Suprapubic skin (tissue), 4 donors: ENCODE results near the gene COX7A1. TPM values are rescaled to one million over a fixed set of nuclear protein-coding genes. Genes with fewer than 3 reads are reported as not detected.

Experiments used
- DNase-seq, 2 donors: peaks; one replicate each; pipeline ENCODE4 v3.0.0-alpha.2; 2019; ENCODE audit warnings: low spot score in 2 of 2
- H3K27ac ChIP-seq: fragments of 200-600 bp; sonication (generic); one replicate; pipeline ENCODE4 v1.5.1; 2019
- H3K27me3 ChIP-seq: fragments of 200-600 bp; sonication (generic); one replicate; pipeline ENCODE4 v1.5.1; 2019
- H3K36me3 ChIP-seq: fragments of 200-600 bp; sonication (generic); one replicate; pipeline ENCODE4 v1.5.1; 2019
- H3K4me1 ChIP-seq: fragments of 200-600 bp; sonication (generic); one replicate; pipeline ENCODE4 v1.5.1; 2019
- H3K4me3 ChIP-seq: fragments of 200-600 bp; sonication (generic); one replicate; pipeline ENCODE4 v1.5.1; 2019; ENCODE audit warnings: mild to moderate bottlenecking
- H3K9me3 ChIP-seq: fragments of 200-600 bp; sonication (generic); one replicate; pipeline ENCODE4 v1.5.1; 2019
- EP300 ChIP-seq: sonication (generic); formaldehyde crosslinking; IDR thresholded peaks from one replicate; pipeline ENCODE4 v1.6.1; 2017; ENCODE audit warnings: antibody characterized with exemption
- POLR2A ChIP-seq, 2 donors: fragments of 450-650 bp; IDR thresholded peaks; one replicate each; pipeline ENCODE4 v1.6.1; 2017; ENCODE audit warnings: antibody characterized with exemption in 2 of 2, mild to moderate bottlenecking in 2 of 2, moderate library complexity in 2 of 2
- POLR2AphosphoS5 ChIP-seq, 3 donors: sonication (generic); formaldehyde crosslinking; IDR thresholded peaks; one replicate each; pipeline ENCODE4 v1.6.1; 2017; ENCODE audit warnings: antibody characterized with exemption in 3 of 3
- WGBS: methylation state at CpG from one replicate; pipeline ENCODE4 v1.1.5; 2018; 5-methylcytosine and 5-hydroxymethylcytosine counted together
- total RNA-seq, 4 donors: library from RNA; depleted of rRNA; stranded (reverse); fragments of >200 nt; gene quantifications; one replicate each; pipeline ENCODE4 v1.1.0, GENCODE V29; 2016
- TF ChIP-seq, protein P1 (sequence below), 2 donors: fragments of 200-600 bp in 1 of 2; fragments of 450-650 bp in 1 of 2; sonication (generic) in 1 of 2; IDR thresholded peaks; one replicate each; pipeline ENCODE4 v1.5.1; 2016 to 2019; ENCODE audit warnings: antibody characterized with exemption in 2 of 2, mild to moderate bottlenecking in 1 of 2, moderate library complexity in 1 of 2

COX7A1 gene
- total RNA-seq, 4 donors from 2014 or later, result 5.6 to 17.1 (median 11.4) TPM

GRCh38 chr19:36116344-36116637, 36.0 kb downstream of the COX7A1 start:
- DNase-seq, result no peak
- Histone ChIP-seq H3K4me3 (peak overlapping the region; percentile 80), H3K27me3 (no peaks in the 10 kb centered on the region), H3K4me1 (peaks cover 38% of the 10 kb centered on the region), H3K9me3 (no peaks in the 10 kb centered on the region), H3K27ac (no peak overlapping the region), H3K36me3 (peaks cover 41% of the 10 kb centered on the region)
- no peak for TF ChIP-seq POLR2AphosphoS5 (IDR thresholded peaks at IDR 0.05)
- TF ChIP-seq, protein P1, sequence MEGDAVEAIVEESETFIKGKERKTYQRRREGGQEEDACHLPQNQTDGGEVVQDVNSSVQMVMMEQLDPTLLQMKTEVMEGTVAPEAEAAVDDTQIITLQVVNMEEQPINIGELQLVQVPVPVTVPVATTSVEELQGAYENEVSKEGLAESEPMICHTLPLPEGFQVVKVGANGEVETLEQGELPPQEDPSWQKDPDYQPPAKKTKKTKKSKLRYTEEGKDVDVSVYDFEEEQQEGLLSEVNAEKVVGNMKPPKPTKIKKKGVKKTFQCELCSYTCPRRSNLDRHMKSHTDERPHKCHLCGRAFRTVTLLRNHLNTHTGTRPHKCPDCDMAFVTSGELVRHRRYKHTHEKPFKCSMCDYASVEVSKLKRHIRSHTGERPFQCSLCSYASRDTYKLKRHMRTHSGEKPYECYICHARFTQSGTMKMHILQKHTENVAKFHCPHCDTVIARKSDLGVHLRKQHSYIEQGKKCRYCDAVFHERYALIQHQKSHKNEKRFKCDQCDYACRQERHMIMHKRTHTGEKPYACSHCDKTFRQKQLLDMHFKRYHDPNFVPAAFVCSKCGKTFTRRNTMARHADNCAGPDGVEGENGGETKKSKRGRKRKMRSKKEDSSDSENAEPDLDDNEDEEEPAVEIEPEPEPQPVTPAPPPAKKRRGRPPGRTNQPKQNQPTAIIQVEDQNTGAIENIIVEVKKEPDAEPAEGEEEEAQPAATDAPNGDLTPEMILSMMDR (IDR thresholded peaks at IDR 0.05), result no peak
- TF ChIP-seq EP300, result no peak
- TF ChIP-seq POLR2A (IDR thresholded peaks at IDR 0.05), result no peak
- WGBS, result 82% methylated on average over 1 of the region's 1 CpG

DNA sequence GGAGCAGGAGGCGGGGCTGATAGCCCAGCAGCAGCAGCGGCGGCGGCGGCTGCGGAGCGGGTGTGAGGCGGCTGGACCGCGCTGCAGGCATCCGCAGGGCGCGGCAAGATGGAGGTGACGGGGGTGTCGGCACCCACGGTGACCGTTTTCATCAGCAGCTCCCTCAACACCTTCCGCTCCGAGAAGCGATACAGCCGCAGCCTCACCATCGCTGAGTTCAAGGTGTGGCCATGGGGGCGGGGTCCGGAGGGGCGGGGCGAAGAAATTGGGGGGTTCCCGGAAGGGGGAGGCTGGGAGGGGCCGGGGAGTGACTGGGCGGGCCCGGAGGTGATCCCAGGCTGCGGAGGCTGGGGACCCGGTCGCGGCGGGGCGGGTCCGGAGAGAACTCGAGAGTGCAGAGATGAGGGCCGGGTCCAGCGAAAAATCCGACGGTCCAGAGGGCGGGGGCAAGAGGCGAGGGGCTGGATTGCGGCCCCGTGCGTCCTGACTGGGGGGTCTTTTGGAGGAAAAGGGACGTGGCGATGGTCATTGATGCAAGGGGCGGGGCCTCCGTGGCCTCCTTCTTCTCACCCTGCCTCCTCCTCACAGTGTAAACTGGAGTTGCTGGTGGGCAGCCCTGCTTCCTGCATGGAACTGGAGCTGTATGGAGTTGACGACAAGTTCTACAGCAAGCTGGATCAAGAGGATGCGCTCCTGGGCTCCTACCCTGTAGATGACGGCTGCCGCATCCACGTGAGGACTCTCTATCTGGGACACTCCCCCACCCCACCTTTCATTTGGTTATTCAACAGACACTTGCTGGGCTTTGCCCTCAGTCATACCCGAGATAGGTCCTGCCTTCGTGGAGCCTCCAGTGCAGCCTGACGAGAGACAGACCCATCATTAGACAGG, 36.5 kb downstream of the COX7A1 start, which contains the start of gene TBCB:
TBCB (plus strand) TSS at position 16 of the 891 bp plus-strand sequence; CDS start at position 109, 93 bp downstream.
- no peaks in the 10 kb centered on the region for H3K9me3 ChIP-seq
- H3K4me3 ChIP-seq, result peak within 1 kb of the TSS; percentile 80
- DNase-seq, result peak; percentile 90 to 91
- WGBS, result 4% methylated on average over 42 of the region's 59 CpGs
- peaks cover 39% of the 10 kb centered on the region for H3K36me3 ChIP-seq
- peaks cover 38% of the 10 kb centered on the region for H3K4me1 ChIP-seq
- no peaks in the 10 kb centered on the region for H3K27me3 ChIP-seq
- H3K27ac ChIP-seq, result peak within 1 kb of the TSS; percentile 90
- TF ChIP-seq EP300 (no peak), POLR2AphosphoS5 (IDR thresholded peaks at IDR 0.05) (peak in 2 of 3 donors; percentile 75 to 80), POLR2A (IDR thresholded peaks at IDR 0.05) (peak in 1 of 2 donors; percentile 25)
- TF ChIP-seq, protein P1 (IDR thresholded peaks at IDR 0.05), result no peak

GRCh38 chr19:36114721-36115452, 37.4 kb downstream of the COX7A1 start, which contains the start of gene POLR2I:
Gene POLR2I (minus strand): TSS chr19:36114875. CDS start chr19:36114856, 19 bp downstream.
- Histone ChIP-seq H3K36me3 (peaks cover 39% of the 10 kb centered on the region), H3K27ac (peak within 1 kb of the TSS; percentile 90), H3K9me3 (no peaks in the 10 kb centered on the region), H3K4me3 (peak within 1 kb of the TSS; percentile 80), H3K27me3 (no peaks in the 10 kb centered on the region), H3K4me1 (peaks cover 38% of the 10 kb centered on the region)
- peak in 2 of 3 donors; percentile 70 to 96 for TF ChIP-seq POLR2AphosphoS5 (IDR thresholded peaks at IDR 0.05)
- TF ChIP-seq EP300, result no peak
- peak in 1 of 2 donors; percentile 27 for TF ChIP-seq POLR2A (IDR thresholded peaks at IDR 0.05)
- TF ChIP-seq, protein P1 (IDR thresholded peaks at IDR 0.05), result no peak
- WGBS, result 0% methylated on average over 25 of the region's 60 CpGs
- DNase-seq, result peak; percentile 100

GRCh38 chr19:36113894-36114720, 38.1 kb downstream of the COX7A1 start:
- Histone ChIP-seq H3K4me3 (peak overlapping the region; percentile 80), H3K4me1 (peaks cover 38% of the 10 kb centered on the region), H3K36me3 (peaks cover 35% of the 10 kb centered on the region), H3K9me3 (no peaks in the 10 kb centered on the region), H3K27ac (peak overlapping the region; percentile 90), H3K27me3 (no peaks in the 10 kb centered on the region)
- peak in 1 of 2 donors; percentile 80 for DNase-seq
- TF ChIP-seq POLR2A (IDR thresholded peaks at IDR 0.05) (no peak), EP300 (no peak), POLR2AphosphoS5 (IDR thresholded peaks at IDR 0.05) (no peak)
- TF ChIP-seq, protein P1 (IDR thresholded peaks at IDR 0.05), result no peak
- 4% methylated on average over 25 of the region's 48 CpGs for WGBS
